ENCODE measurements around the gene LIMK1.

DNA sequence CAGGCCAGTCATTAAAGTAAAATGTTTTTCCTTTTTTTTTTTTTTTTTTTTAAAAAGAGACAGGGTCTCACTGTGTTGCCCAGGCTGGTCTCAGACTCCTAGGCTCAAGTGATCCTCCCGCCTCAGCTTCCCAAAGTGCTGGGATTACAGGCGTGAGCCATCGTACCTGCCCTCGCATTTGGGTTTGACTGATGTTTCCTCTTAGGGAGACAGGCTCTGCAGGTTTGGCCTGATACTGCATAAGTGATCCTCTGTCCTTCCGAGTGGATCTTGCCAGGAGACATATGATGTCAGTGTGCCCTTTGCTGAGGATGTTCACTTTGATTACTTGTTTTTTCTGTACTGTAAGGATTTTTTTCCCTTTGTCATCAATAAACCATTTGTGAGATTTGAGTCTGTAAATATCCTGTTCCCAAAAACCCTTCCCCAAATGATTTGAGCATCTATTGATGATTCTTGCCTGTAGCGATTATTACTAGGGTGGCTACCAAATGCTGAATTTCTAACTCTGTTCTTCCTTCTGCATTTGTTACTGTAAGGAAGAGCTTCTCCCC, 19.7 kb downstream of the LIMK1 start:
- TF ChIP-seq, protein P1, sequence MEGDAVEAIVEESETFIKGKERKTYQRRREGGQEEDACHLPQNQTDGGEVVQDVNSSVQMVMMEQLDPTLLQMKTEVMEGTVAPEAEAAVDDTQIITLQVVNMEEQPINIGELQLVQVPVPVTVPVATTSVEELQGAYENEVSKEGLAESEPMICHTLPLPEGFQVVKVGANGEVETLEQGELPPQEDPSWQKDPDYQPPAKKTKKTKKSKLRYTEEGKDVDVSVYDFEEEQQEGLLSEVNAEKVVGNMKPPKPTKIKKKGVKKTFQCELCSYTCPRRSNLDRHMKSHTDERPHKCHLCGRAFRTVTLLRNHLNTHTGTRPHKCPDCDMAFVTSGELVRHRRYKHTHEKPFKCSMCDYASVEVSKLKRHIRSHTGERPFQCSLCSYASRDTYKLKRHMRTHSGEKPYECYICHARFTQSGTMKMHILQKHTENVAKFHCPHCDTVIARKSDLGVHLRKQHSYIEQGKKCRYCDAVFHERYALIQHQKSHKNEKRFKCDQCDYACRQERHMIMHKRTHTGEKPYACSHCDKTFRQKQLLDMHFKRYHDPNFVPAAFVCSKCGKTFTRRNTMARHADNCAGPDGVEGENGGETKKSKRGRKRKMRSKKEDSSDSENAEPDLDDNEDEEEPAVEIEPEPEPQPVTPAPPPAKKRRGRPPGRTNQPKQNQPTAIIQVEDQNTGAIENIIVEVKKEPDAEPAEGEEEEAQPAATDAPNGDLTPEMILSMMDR (IDR thresholded peaks at IDR 0.05; ENCODE audit: low read depth, low read length), result no peak
- no peak for TF ChIP-seq EZH2phosphoT487 (IDR thresholded peaks at IDR 0.05; ENCODE audit: low read depth)
